Measurements from ENCODE around the gene CRKL. TPM values are rescaled to one million over a fixed set of nuclear protein-coding genes. Genes with fewer than 3 reads are reported as not detected.
"Not testable (repeated sequence)": the region's sequence is repeated elsewhere in the genome, so short reads cannot be mapped to it uniquely, and the experiment has no call there.

Gene CRKL
- total RNA-seq, 1 donor from 2014 or later, result 72.9 TPM

DNA sequence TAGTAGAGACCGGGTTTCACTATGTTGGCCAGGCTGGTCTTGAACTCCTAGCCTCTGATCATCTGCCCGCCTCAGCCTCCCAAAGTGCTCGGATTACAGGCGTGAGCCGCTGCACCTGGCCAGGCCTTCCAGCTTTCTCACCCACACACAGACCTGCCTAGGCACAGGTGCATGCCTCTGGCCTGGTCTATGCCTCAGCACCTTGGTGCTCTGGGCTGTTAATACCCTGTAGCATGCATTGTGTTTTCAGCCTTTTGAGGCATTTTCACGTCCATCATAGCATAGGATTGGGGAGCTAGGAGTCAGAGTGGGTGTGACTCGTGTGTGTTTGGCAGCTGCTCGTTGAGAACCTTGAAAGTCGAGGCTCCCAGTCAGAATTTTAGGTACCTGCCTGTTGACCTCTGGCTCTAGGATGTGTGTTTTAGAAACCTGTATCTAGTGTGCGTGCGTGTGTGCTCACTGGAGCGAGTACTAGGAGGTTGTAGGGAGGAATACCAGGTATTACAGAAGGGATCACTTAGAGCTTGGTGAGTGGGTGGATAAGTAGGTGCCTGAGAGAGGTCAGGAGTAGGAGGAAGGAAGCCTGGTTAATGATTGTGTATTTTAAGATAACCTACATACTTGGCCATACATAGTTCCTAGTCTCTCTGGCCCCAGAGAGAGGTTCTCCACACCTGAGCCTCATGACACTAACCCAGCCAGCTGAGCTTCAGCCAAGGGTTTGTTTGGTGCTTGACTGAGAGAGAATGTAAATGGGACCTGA lies 20.0 kb downstream of the CRKL start:
- TF ChIP-seq CTCF (IDR thresholded peaks at IDR 0.05; ENCODE audit: insufficient read depth, low read length, severe bottlenecking), result no peak
- Histone ChIP-seq H3K27me3 (ENCODE audit: control insufficient read depth, insufficient read depth, low read length) (no peaks in the 10 kb centered on the region), H3K36me3 (ENCODE audit: control insufficient read depth, insufficient read depth, low read length) (peaks cover 13% of the 10 kb centered on the region), H3K4me3 (ENCODE audit: low read depth, low read length) (no peak overlapping the region)
- FAIRE-seq (no peak), DNase-seq (ENCODE audit: low read depth) (no peak)

GRCh38 chr22:20937794-20938671 lies 20.8 kb downstream of the CRKL start:
- FAIRE-seq, result no peak
- TF ChIP-seq CTCF (IDR thresholded peaks at IDR 0.05; ENCODE audit: insufficient read depth, low read length, severe bottlenecking), result no peak
- Histone ChIP-seq H3K27me3 (ENCODE audit: control insufficient read depth, insufficient read depth, low read length) (no peaks in the 10 kb centered on the region), H3K36me3 (ENCODE audit: control insufficient read depth, insufficient read depth, low read length) (peaks cover 13% of the 10 kb centered on the region), H3K4me3 (ENCODE audit: low read depth, low read length) (no peak overlapping the region)
- no peak for DNase-seq (ENCODE audit: low read depth)

GRCh38 chr22:20939457-20940185 lies 22.4 kb downstream of the CRKL start:
- H3K27me3 ChIP-seq (ENCODE audit: control insufficient read depth, insufficient read depth, low read length); DNase-seq (ENCODE audit: low read depth); FAIRE-seq; H3K4me3 ChIP-seq (ENCODE audit: low read depth, low read length); H3K36me3 ChIP-seq (ENCODE audit: control insufficient read depth, insufficient read depth, low read length): not testable (repeated sequence)

- no peak for FAIRE-seq
- no peak for DNase-seq (ENCODE audit: low read depth)
- Histone ChIP-seq H3K27me3 (ENCODE audit: control insufficient read depth, insufficient read depth, low read length) (no peaks in the 10 kb centered on the region), H3K36me3 (ENCODE audit: control insufficient read depth, insufficient read depth, low read length) (peaks cover 6% of the 10 kb centered on the region), H3K4me3 (ENCODE audit: low read depth, low read length) (no peak overlapping the region)
- no peak for TF ChIP-seq CTCF (IDR thresholded peaks at IDR 0.05; ENCODE audit: insufficient read depth, low read length, severe bottlenecking)
These were observed 23.0 kb downstream of the CRKL start for GRCh38 chr22:20940186-20940651.

GRCh38 chr22:20940904-20941385 lies 23.7 kb downstream of the CRKL start:
- no peak for FAIRE-seq
- no peak overlapping the region for H3K4me3 ChIP-seq (ENCODE audit: low read depth, low read length)
- H3K36me3 ChIP-seq (ENCODE audit: control insufficient read depth, insufficient read depth, low read length), result peaks cover 6% of the 10 kb centered on the region
- H3K27me3 ChIP-seq (ENCODE audit: control insufficient read depth, insufficient read depth, low read length), result no peaks in the 10 kb centered on the region
- no peak for DNase-seq (ENCODE audit: low read depth)
- TF ChIP-seq CTCF (IDR thresholded peaks at IDR 0.05; ENCODE audit: insufficient read depth, low read length, severe bottlenecking), result no peak

DNA sequence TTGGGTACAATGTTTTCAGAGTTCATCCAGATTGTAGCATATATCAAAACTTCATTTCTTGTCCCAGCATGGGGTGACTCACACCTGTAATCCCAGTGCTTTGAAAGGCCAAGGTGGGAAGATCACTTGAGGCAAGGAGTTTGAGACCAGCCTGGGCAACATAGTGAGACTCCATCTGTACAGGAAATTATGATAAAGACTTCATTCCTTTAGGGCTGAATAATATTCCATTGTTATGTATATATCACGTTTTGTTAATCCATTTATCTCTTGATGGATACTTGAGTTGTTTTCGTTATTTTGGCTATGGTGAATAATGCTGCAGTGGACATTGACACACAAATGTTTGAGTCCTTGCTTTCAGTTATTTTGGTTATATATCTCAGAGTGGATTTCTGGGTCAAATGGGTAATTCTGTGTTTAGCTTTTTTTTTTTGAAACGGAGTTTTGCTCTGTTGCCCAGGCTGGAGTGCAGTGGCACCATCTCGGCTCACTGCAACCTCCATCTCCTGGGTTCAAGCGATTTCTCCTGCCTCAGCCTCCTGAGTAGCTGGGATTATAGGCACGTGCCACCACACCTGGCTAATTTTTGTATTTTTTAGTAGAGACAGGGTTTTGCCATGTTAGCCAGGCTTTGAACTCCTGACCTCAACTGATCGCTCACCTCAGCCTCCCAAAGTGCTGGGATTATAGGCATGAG lies 25.1 kb downstream of the CRKL start:
- FAIRE-seq; DNase-seq (ENCODE audit: low read depth); H3K36me3 ChIP-seq (ENCODE audit: control insufficient read depth, insufficient read depth, low read length); H3K4me3 ChIP-seq (ENCODE audit: low read depth, low read length); H3K27me3 ChIP-seq (ENCODE audit: control insufficient read depth, insufficient read depth, low read length): not testable (repeated sequence)
